ENCODE measurements around the gene CCDC167.

CCDC167 gene

GRCh38 chr6:37536491-37537190 is 36.9 kb upstream of the CCDC167 start:
- Histone ChIP-seq H3K4me3 (ENCODE audit: low read depth, low read length) (no peak overlapping the region), H2AFZ (peak overlapping the region; percentile 84), H3K27me3 (ENCODE audit: control insufficient read depth, insufficient read depth, low read length) (no peaks in the 10 kb centered on the region), H3K9ac (no peak overlapping the region), H3K4me1 (peaks cover 16% of the 10 kb centered on the region), H3K36me3 (ENCODE audit: control insufficient read depth, insufficient read depth, low read length) (no peaks in the 10 kb centered on the region), H3K9me3 (ENCODE audit: control insufficient read depth, low read length) (no peaks in the 10 kb centered on the region), H3K79me2 (no peaks in the 10 kb centered on the region), H3K27ac (no peak overlapping the region), H3K4me2 (ENCODE audit: low read length) (no peak overlapping the region)
- TF ChIP-seq CTCF (IDR thresholded peaks at IDR 0.05) = no peak

DNA sequence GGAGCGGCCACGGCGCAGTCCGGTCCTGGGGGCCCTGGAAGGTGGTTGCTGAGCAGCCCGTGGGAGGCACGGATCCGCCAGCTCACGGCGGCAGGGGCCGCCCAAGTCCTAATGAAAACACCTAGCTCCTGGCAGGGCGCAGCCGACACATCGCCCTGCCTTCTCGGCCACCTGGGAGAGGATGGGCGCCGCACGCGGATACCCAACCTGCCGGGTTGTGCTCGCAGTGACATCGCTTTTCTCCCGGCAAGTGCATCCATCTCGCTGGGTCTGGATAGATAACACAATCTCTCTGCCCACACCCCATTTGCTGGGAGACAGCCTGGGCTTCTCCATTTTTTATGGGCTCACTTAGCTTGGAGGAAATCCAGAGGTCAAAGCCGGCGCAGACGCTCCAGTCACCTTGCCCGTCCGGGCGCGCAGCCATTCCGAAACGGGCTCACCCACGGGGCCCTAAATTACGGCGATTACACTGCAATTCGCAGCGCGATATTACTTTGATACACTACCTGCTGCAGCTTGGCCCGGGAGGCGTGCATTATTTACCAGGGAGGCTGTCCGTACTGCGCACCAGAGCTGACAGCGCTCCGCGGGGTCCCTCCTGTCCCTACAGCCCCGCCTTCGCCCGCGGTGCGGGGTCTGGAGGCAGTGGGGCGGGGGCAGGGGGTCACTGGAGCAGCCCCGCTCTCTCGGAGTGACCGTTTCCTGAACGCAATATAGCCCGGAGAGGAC is 36.2 kb upstream of the CCDC167 start:
- Histone ChIP-seq H3K36me3 (ENCODE audit: control insufficient read depth, insufficient read depth, low read length) (no peaks in the 10 kb centered on the region), H3K9ac (no peak overlapping the region), H3K79me2 (no peaks in the 10 kb centered on the region), H3K4me3 (ENCODE audit: low read depth, low read length) (peak overlapping the region; percentile 32), H3K4me2 (ENCODE audit: low read length) (peak overlapping the region; percentile 70), H3K27me3 (ENCODE audit: control insufficient read depth, insufficient read depth, low read length) (no peaks in the 10 kb centered on the region), H3K4me1 (peaks cover 16% of the 10 kb centered on the region), H3K27ac (no peak overlapping the region), H2AFZ (peak overlapping the region; percentile 84), H3K9me3 (ENCODE audit: control insufficient read depth, low read length) (no peaks in the 10 kb centered on the region)
- peak; percentile 24 for TF ChIP-seq CTCF (IDR thresholded peaks at IDR 0.05)

DNA sequence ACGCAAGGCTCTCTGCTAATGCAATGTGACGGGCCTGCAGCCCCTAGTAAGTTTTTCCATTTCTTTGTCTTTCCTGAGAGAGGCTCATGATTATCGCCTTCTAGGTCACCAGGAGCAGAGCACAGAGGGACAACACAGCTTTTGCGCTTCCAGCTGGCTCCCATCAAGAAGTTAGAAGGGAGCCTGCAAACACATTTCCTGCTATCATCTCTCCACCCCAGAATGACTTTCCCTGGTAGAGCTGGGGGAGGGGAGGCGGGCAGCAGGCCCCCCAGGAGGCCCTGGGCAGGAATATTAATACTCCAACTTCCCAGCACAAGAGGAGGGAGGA is 35.7 kb upstream of the CCDC167 start:
- no peak overlapping the region for H3K4me3 ChIP-seq (ENCODE audit: low read depth, low read length)

GRCh38 chr6:37534893-37535292 is 35.2 kb upstream of the CCDC167 start:
- Histone ChIP-seq H3K79me2 (no peaks in the 10 kb centered on the region), H3K36me3 (ENCODE audit: control insufficient read depth, insufficient read depth, low read length) (no peaks in the 10 kb centered on the region), H3K4me1 (peaks cover 16% of the 10 kb centered on the region), H3K9ac (no peak overlapping the region), H2AFZ (no peak overlapping the region), H3K27ac (no peak overlapping the region), H3K27me3 (ENCODE audit: control insufficient read depth, insufficient read depth, low read length) (no peaks in the 10 kb centered on the region), H3K4me2 (ENCODE audit: low read length) (no peak overlapping the region), H3K9me3 (ENCODE audit: control insufficient read depth, low read length) (no peaks in the 10 kb centered on the region), H3K4me3 (ENCODE audit: low read depth, low read length) (no peak overlapping the region)
- no peak for TF ChIP-seq CTCF (IDR thresholded peaks at IDR 0.05)

More for the DNA sequence above, 35.7 kb upstream of the CCDC167 start:
- H3K27ac ChIP-seq = no peak overlapping the region
- no peak for TF ChIP-seq CTCF (IDR thresholded peaks at IDR 0.05)
- H3K4me1 ChIP-seq = peaks cover 16% of the 10 kb centered on the region
- H3K9me3 ChIP-seq (ENCODE audit: control insufficient read depth, low read length) = no peaks in the 10 kb centered on the region
- H3K79me2 ChIP-seq = no peaks in the 10 kb centered on the region
- H3K36me3 ChIP-seq (ENCODE audit: control insufficient read depth, insufficient read depth, low read length) = no peaks in the 10 kb centered on the region
- H2AFZ ChIP-seq = peak overlapping the region; percentile 84
- H3K9ac ChIP-seq = no peak overlapping the region
- peak overlapping the region; percentile 70 for H3K4me2 ChIP-seq (ENCODE audit: low read length)
- no peaks in the 10 kb centered on the region for H3K27me3 ChIP-seq (ENCODE audit: control insufficient read depth, insufficient read depth, low read length)
